K562 (cell line): ENCODE measurements around the gene VWA7. TPM values are rescaled to one million over a fixed set of nuclear protein-coding genes. Genes with fewer than 3 reads are reported as not detected.
A peak's percentile ranks its signal among the peaks of the same experiment; 100 is the strongest.

Experiments used
- ATAC-seq: fragments of 200-7000 bp; cut with Tn5 transposase; 3 replicates; pipeline ENCODE4 v1.9.1; 2020; ENCODE audit warnings: moderate library complexity
- BruUV-seq: library from RNA; stranded (reverse); fragments of 400-500 nt; replicated peaks from 2 replicates; lab custom pipeline; 2021; lab: Mats Ljungman, UMichigan
- CTCF ChIA-PET: fragments of 300-600 bp; formaldehyde crosslinking; extraction: SDS; loops from one replicate; lab custom pipeline; 2021; ENCODE audit warnings: low intra/inter-chr PET ratio; lab: Yijun Ruan, JAX
- POLR2A ChIA-PET: fragments of 300-600, 350-650 bp; sonication (Branson Sonifier 250); formaldehyde crosslinking; extraction: SDS; loops from one replicate; lab custom pipeline; 2021; ENCODE audit warnings: antibody characterized with exemption, inconsistent platforms; lab: Yijun Ruan, JAX
- DNase-seq, 4 experiments: peaks; one replicate each; pipeline versions ENCODE4 v3.0.0 to v3.0.0-alpha.2; 2011 to 2018; ENCODE audit warnings: low spot score in 3 of 4, mixed read lengths in 3 of 4; ENCODE audit errors: extremely low read depth in 1 of 4
- FAIRE-seq: peaks from 2 replicates; lab custom pipeline; 2011; peaks lifted over from hg19 to GRCh38; lab: Jason Lieb, UNC
- H2AFZ ChIP-seq: 2 replicates; pipeline ENCODE4 v1.6.0; 2011; ENCODE audit warnings: low read depth, low read length, control low read depth, inconsistent platforms
- H3K27ac ChIP-seq: fragments of 200-600 bp; 3 replicates; pipeline ENCODE4 v1.8.0; 2011; ENCODE audit warnings: low read depth, mild to moderate bottlenecking, control low read depth, inconsistent platforms, low read length, moderate library complexity, mixed read lengths; ENCODE audit errors: extremely low read depth
- H3K27me3 ChIP-seq, 2 experiments: fragments of 300-600 bp in 1 of 2; 2 replicates in 1 of 2; 3 replicates in 1 of 2; pipeline versions ENCODE4 v1.6.0 to v1.8.0; 2011; ENCODE audit warnings: inconsistent platforms in 2 of 2, low read length in 2 of 2, mild to moderate bottlenecking in 1 of 2, mixed read lengths in 1 of 2, moderate library complexity in 1 of 2; ENCODE audit not compliant: control insufficient read depth in 2 of 2, insufficient read depth in 2 of 2
- H3K36me3 ChIP-seq: fragments of 300-600 bp; 3 replicates; pipeline ENCODE4 v1.8.0; 2011; ENCODE audit warnings: mild to moderate bottlenecking, low read length, inconsistent platforms; ENCODE audit not compliant: control insufficient read depth, insufficient read depth
- H3K4me1 ChIP-seq, 2 experiments: fragments of 200-600 bp in 1 of 2; replicated peaks in 1 of 2; 2 replicates in 1 of 2; 3 replicates in 1 of 2; pipeline versions ENCODE4 v1.5.1 to v1.8.0; 2011; ENCODE audit warnings: inconsistent platforms in 2 of 2, low read length in 2 of 2, mild to moderate bottlenecking in 1 of 2, mixed read lengths in 1 of 2, moderate library complexity in 1 of 2; ENCODE audit not compliant: control insufficient read depth in 2 of 2, insufficient read depth in 2 of 2
- H3K4me2 ChIP-seq: 2 replicates; pipeline ENCODE4 v1.6.1; 2011; ENCODE audit warnings: low read length, control low read depth, inconsistent platforms, mixed read lengths; ENCODE audit not compliant: insufficient read depth
- H3K4me3 ChIP-seq: fragments of 200-600 bp; sonication (generic), shearing (Covaris generic); 2 replicates; pipeline ENCODE4 v1.5.1; 2016; ENCODE audit warnings: control low read depth, inconsistent platforms
- H3K79me2 ChIP-seq: fragments of 200-600 bp; 3 replicates; pipeline ENCODE4 v1.8.0; 2011; ENCODE audit warnings: low read length, inconsistent platforms; ENCODE audit not compliant: control insufficient read depth, insufficient read depth
- H3K9ac ChIP-seq, 2 experiments: 2 replicates each; pipeline versions ENCODE4 v1.6.0 to v1.6.1; 2011; ENCODE audit warnings: low read depth in 2 of 2, low read length in 2 of 2, control low read depth in 1 of 2, inconsistent platforms in 1 of 2, mild to moderate bottlenecking in 1 of 2, mixed read lengths in 1 of 2; ENCODE audit not compliant: insufficient read depth in 1 of 2
- H3K9me1 ChIP-seq: one replicate; pipeline ENCODE4 v1.6.0; 2011; ENCODE audit warnings: inconsistent platforms, mild to moderate bottlenecking, low read length, moderate library complexity; ENCODE audit not compliant: control insufficient read depth, insufficient read depth
- H3K9me3 ChIP-seq: replicated peaks from 2 replicates; pipeline ENCODE4 v1.5.1; 2011; ENCODE audit warnings: low read depth, low read length, inconsistent platforms; ENCODE audit not compliant: control insufficient read depth, insufficient read depth
- H4K20me1 ChIP-seq: replicated peaks from 2 replicates; pipeline ENCODE4 v1.6.1; 2011; ENCODE audit warnings: low read length, inconsistent platforms, mixed read lengths; ENCODE audit not compliant: control insufficient read depth, insufficient read depth
- DDX20 ChIP-seq: fragments of 450-650 bp; IDR thresholded peaks from 2 replicates; pipeline ENCODE4 v1.6.1; 2016; ENCODE audit warnings: missing genetic modification characterization, low read depth, mild to moderate bottlenecking, missing compliant biosample characterization, moderate library complexity
- ELF2 ChIP-seq: fragments of 250-450 bp; sonication (Bioruptor Pico); IDR thresholded peaks from 2 replicates; pipeline ENCODE4 v1.5.0; 2021; ENCODE audit warnings: mild to moderate bottlenecking
- FOXA3 ChIP-seq, 2 experiments: fragments of 450-650 bp in 1 of 2; sonication (generic) in 1 of 2; formaldehyde crosslinking; IDR thresholded peaks in 1 of 2; conservative IDR thresholded peaks in 1 of 2; 2 replicates each; pipeline versions ENCODE4 v1.4.0 to v1.8.0; 2020 to 2022; ENCODE audit warnings: mild to moderate bottlenecking in 2 of 2, missing genetic modification reagents in 1 of 2
- FOXP4 ChIP-seq: sonication (generic); formaldehyde crosslinking; IDR thresholded peaks from 2 replicates; pipeline ENCODE4 v1.8.0; 2022; ENCODE audit warnings: mild to moderate bottlenecking, missing genetic modification reagents, borderline replicate concordance
- POLR2B ChIP-seq: fragments of 450-650 bp; IDR thresholded peaks from 2 replicates; pipeline ENCODE4 v1.6.1; 2018; ENCODE audit warnings: low read depth; ENCODE audit not compliant: partially characterized antibody
- RBBP5 ChIP-seq: fragments of 200-600 bp; sonication (generic); IDR thresholded peaks from 2 replicates; pipeline ENCODE4 v1.6.1; 2012; ENCODE audit warnings: borderline replicate concordance, mild to moderate bottlenecking, low read length, control low read depth, inconsistent platforms; ENCODE audit not compliant: insufficient read depth, poor library complexity, severe bottlenecking
- SPI1 ChIP-seq: IDR thresholded peaks from 2 replicates; pipeline ENCODE4 v1.6.1; 2011; ENCODE audit warnings: low read depth, low read length, control low read depth, borderline replicate concordance
- TFAM ChIP-seq: fragments of 250-450 bp; sonication (Bioruptor Pico); conservative IDR thresholded peaks from 2 replicates; pipeline ENCODE4 v1.5.0; 2021; ENCODE audit warnings: mild to moderate bottlenecking, moderate library complexity
- USF1 ChIP-seq: sonication (generic); formaldehyde crosslinking; IDR thresholded peaks from 2 replicates; pipeline ENCODE4 v1.9.0; 2022; ENCODE audit warnings: mild to moderate bottlenecking, missing genetic modification reagents
- ZBTB17 ChIP-seq: fragments of 450-650 bp; formaldehyde crosslinking; IDR thresholded peaks from 2 replicates; pipeline ENCODE4 v1.4.0; 2020; ENCODE audit warnings: mild to moderate bottlenecking
- ZNF133 ChIP-seq: fragments of 250-450 bp; sonication (Bioruptor Pico); IDR thresholded peaks from 2 replicates; pipeline ENCODE4 v1.4.0; 2020; ENCODE audit warnings: mild to moderate bottlenecking
- ZNF695 ChIP-seq: fragments of 450-650 bp; formaldehyde crosslinking; IDR thresholded peaks from 2 replicates; pipeline ENCODE4 v1.4.0; 2020; ENCODE audit warnings: mild to moderate bottlenecking, moderate library complexity
- WGBS: fragments of 100-300 bp; shearing (Covaris generic); methylation state at CpG from one replicate; pipeline ENCODE4 v1.1.6; 2016; ENCODE audit warnings: low coverage, mixed read lengths; ENCODE audit not compliant: insufficient coverage; ENCODE audit errors: missing lambda C conversion rate; 5-methylcytosine and 5-hydroxymethylcytosine counted together
- in situ Hi-C: fragments of 300-500 bp; cut with MboI; formaldehyde crosslinking; loops from 4 replicates; pipeline ENCODE4 v1.15.0; 2018; ENCODE audit warnings: inconsistent platforms, mixed read lengths
- intact Hi-C: fragments of 100-400 bp; cut with micrococcal nuclease; formaldehyde crosslinking; loops from 2 replicates; pipeline ENCODE4 v1.14.2; 2022
- polyA plus RNA-seq, 8 experiments: library from polyadenylated mRNA; depleted of rRNA in 4 of 8; stranded (reverse) in 5 of 8; unstranded in 3 of 8; fragments of >200 nt; fragmentation: Nextera tagmentation in 2 of 8; fragmentation: Illumina TruSeq in 1 of 8; extraction: Ambion mirVana in 2 of 8; extraction: Trizol in 1 of 8; gene quantifications; 2 replicates each; pipeline versions ENCODE4 v1.2.1 to v1.2.3, GENCODE V29; 2011 to 2014; ENCODE audit warnings: inconsistent platforms in 1 of 8, missing spikeins in 1 of 8
- total RNA-seq, 7 experiments: library from RNA; depleted of rRNA in 6 of 7; stranded (reverse); fragments of >200 nt in 6 of 7; fragmentation: Illumina TruSeq in 2 of 7; extraction: Trizol in 2 of 7; gene quantifications; 2 replicates each; pipeline versions ENCODE4 v1.2.1 to v1.2.3, GENCODE V29; 2011 to 2021; ENCODE audit warnings: low replicate concordance in 1 of 7
- TF ChIP-seq, protein P1 (sequence below): fragments of 250-450 bp; sonication (Bioruptor Pico); IDR thresholded peaks from 2 replicates; pipeline ENCODE4 v1.8.0; 2021; ENCODE audit warnings: moderate library complexity, mild to moderate bottlenecking, inconsistent platforms

The VWA7 gene
- total and polyA plus RNA-seq, 9 of the 15 experiments (the other 6 are each of a cell fraction or from before 2014, with no cell fraction given), result 0.18 to 2.9 (median 0.95) TPM

GRCh38 chr6:31767096-31767645 lies 10.0 kb downstream of the VWA7 start:
- ATAC-seq, result no peak
- H3K79me2 ChIP-seq, result no peaks in the 10 kb centered on the region
- in situ Hi-C loops (loop anchor here (5.0 kb wide), 1 partner anchor 80 kb away; no protein-coding TSS in a partner anchor), intact Hi-C loops (no loop called here)
- ChIA-PET CTCF (interaction anchor here (0.5 kb wide), 1 partner anchor 87 kb away, joined by 3 read pairs; no protein-coding TSS in a partner anchor), POLR2A (interaction anchor here (0.7 to 5.9 kb wide), 10 partner anchors 8 to 36 kb away, joined by 3 to 75 read pairs (median 5); partner anchors contain the start of genes CLIC1, MSH5 and VARS1)
- H4K20me1 ChIP-seq, result no peaks in the 10 kb centered on the region
- H3K9ac ChIP-seq, result peak overlapping the region in 1 of 2 experiments; percentile 79; a peak in 2 of 4 replicates
- H3K4me2 ChIP-seq, result no peak overlapping the region
- FAIRE-seq, result no peak
- no peak overlapping the region for H3K4me3 ChIP-seq
- no peak overlapping the region for H3K27ac ChIP-seq
- no peak for DNase-seq
- H3K9me3 ChIP-seq, result no peaks in the 10 kb centered on the region
- peaks cover 20% of the 10 kb centered on the region; the same call in 2 of the 3 replicates for H3K36me3 ChIP-seq
- H3K27me3 ChIP-seq, result no peaks in the 10 kb centered on the region
- peaks cover 18 to 57% of the 10 kb centered on the region in 2 experiments; a peak in 4 of 5 replicates for H3K4me1 ChIP-seq
- no peak overlapping the region for H2AFZ ChIP-seq
- peaks cover 4% of the 10 kb centered on the region for H3K9me1 ChIP-seq
- 64% methylated on average over 6 of the region's 6 CpGs for WGBS
- BruUV-seq, result no TSS peak
- no peak for TF ChIP-seq ELF2 (CRISPR knock-in tag)
- no peak for TF ChIP-seq ZNF133 (CRISPR knock-in tag)
- no peak for TF ChIP-seq TFAM (CRISPR knock-in tag)
- TF ChIP-seq FOXA3 (CRISPR knock-in tag; conservative IDR thresholded peaks at IDR 0.05 in 1 of 2, IDR thresholded peaks at IDR 0.05 in 1 of 2), result 0 out of 4 replicates have a peak, but pooled peaks of 1 of the 2 experiments have one; percentile 21
- peak; percentile 41; the same call in 1 of the 2 replicates for TF ChIP-seq SPI1
- TF ChIP-seq POLR2B, result no peak
- no peak for TF ChIP-seq FOXP4 (CRISPR knock-in tag)
- TF ChIP-seq USF1, result peak; percentile 40; the same call in 1 of the 2 replicates
- TF ChIP-seq RBBP5, result no peak
- TF ChIP-seq ZNF695 (CRISPR knock-in tag), result 0 out of 2 replicates have a peak, but pooled peaks have one; percentile 7
- TF ChIP-seq ZBTB17 (CRISPR knock-in tag), result no peak
- TF ChIP-seq DDX20 (tag), result no peak
- TF ChIP-seq, protein P1, sequence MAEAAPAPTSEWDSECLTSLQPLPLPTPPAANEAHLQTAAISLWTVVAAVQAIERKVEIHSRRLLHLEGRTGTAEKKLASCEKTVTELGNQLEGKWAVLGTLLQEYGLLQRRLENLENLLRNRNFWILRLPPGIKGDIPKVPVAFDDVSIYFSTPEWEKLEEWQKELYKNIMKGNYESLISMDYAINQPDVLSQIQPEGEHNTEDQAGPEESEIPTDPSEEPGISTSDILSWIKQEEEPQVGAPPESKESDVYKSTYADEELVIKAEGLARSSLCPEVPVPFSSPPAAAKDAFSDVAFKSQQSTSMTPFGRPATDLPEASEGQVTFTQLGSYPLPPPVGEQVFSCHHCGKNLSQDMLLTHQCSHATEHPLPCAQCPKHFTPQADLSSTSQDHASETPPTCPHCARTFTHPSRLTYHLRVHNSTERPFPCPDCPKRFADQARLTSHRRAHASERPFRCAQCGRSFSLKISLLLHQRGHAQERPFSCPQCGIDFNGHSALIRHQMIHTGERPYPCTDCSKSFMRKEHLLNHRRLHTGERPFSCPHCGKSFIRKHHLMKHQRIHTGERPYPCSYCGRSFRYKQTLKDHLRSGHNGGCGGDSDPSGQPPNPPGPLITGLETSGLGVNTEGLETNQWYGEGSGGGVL (CRISPR knock-in tag), result no peak
